Kidney (tissue), 14 donors: ENCODE measurements around the gene RNF10. TPM values are rescaled to one million over a fixed set of nuclear protein-coding genes. Genes with fewer than 3 reads are reported as not detected.

Experiments
- DNase-seq, 5 donors: peaks; one replicate each; pipeline ENCODE4 v3.0.0-alpha.2; 2013 to 2020
- FAIRE-seq: peaks from 2 replicates; lab custom pipeline; 2012; peaks lifted over from hg19 to GRCh38; lab: Jason Lieb, UNC
- H3K27ac ChIP-seq, 2 donors: one replicate each; pipeline ENCODE4 v1.7.0; 2013; ENCODE audit warnings: low read depth in 2 of 2, low read length in 2 of 2, inconsistent platforms in 1 of 2
- H3K27me3 ChIP-seq: one replicate; pipeline ENCODE4 v1.7.1; 2013; ENCODE audit warnings: low read length, inconsistent platforms; ENCODE audit not compliant: control insufficient read depth, insufficient read depth
- H3K36me3 ChIP-seq, 3 donors: one replicate each; pipeline versions ENCODE4 v1.7.0 to v1.7.1; 2013; ENCODE audit warnings: low read length in 3 of 3, control low read depth in 1 of 3, inconsistent platforms in 1 of 3; ENCODE audit not compliant: insufficient read depth in 3 of 3, control insufficient read depth in 2 of 3
- H3K4me1 ChIP-seq, 3 donors: one replicate each; pipeline versions ENCODE4 v1.7.0 to v1.7.1; 2013; ENCODE audit warnings: low read length in 3 of 3, inconsistent platforms in 1 of 3, low read depth in 1 of 3; ENCODE audit not compliant: control insufficient read depth in 2 of 3, insufficient read depth in 2 of 3
- H3K4me3 ChIP-seq, 3 donors: one replicate each; pipeline versions ENCODE4 v1.7.0 to v1.8.1; 2013; ENCODE audit warnings: low read length in 3 of 3, control low read depth in 1 of 3, inconsistent platforms in 1 of 3
- H3K9ac ChIP-seq, 3 donors: one replicate each; pipeline versions ENCODE4 v1.7.0 to v1.7.1; 2013; ENCODE audit warnings: low read length in 3 of 3, control low read depth in 1 of 3, inconsistent platforms in 1 of 3
- H3K9me3 ChIP-seq, 3 donors: one replicate each; pipeline versions ENCODE4 v1.7.0 to v1.7.1; 2013; ENCODE audit warnings: low read length in 3 of 3, control low read depth in 1 of 3, inconsistent platforms in 1 of 3; ENCODE audit not compliant: control insufficient read depth in 2 of 3, insufficient read depth in 1 of 3
- CTCF ChIP-seq: IDR thresholded peaks from 3 replicates; pipeline ENCODE4 v1.5.1; 2012; ENCODE audit warnings: mild to moderate bottlenecking, moderate library complexity, borderline replicate concordance; ENCODE audit not compliant: insufficient read depth; ENCODE audit errors: extremely low read depth
- intact Hi-C: fragments of 100-400 bp; cut with DNase I; formaldehyde crosslinking; loops from one replicate; pipeline ENCODE4 v1.11.1; 2022
- polyA plus RNA-seq: library from polyadenylated mRNA; stranded (reverse); fragments of 350-450 nt; fragmentation: Illumina TruSeq; extraction: RNeasy Lipid Tissue Mini Kit (QIAGEN cat#74804); gene quantifications from one replicate; pipeline ENCODE4 v1.2.3, GENCODE V29; 2014; ENCODE audit warnings: low read depth, low replicate concordance; ENCODE audit not compliant: insufficient read depth
- total RNA-seq: library from RNA; stranded (reverse); fragmentation: NEBNext Ultra II Directional; extraction: Animal tissue kit (Norgen Biotek cat#: 25700); gene quantifications from one replicate; pipeline ENCODE4 v1.2.1, GENCODE V29; 2021
- donor health status: control.
- donor health status: control.
- donor health status: control.
- donor health status: control.
- donor health status: control.
- donor health status: DM: yes; HTN: yes; CAD: no.
- donor health status: Normal renal cell carcinoma (clear cell type).

RNF10 gene
- total and polyA plus RNA-seq, 2 donors from 2014 or later = 220 to 229 TPM

GRCh38 chr12:120538281-120539156 lies 4.4 kb downstream of the RNF10 start:
- no peaks in the 10 kb centered on the region for H3K27me3 ChIP-seq
- no peaks in the 10 kb centered on the region for H3K9me3 ChIP-seq
- peaks cover 0 to 14% (median 0%) of the 10 kb centered on the region in 3 donors for H3K36me3 ChIP-seq
- TF ChIP-seq CTCF = no peak
- intact Hi-C loops = no loop called here
- peaks cover 2 to 39% (median 28%) of the 10 kb centered on the region in 3 donors for H3K4me1 ChIP-seq
- H3K4me3 ChIP-seq = peak overlapping the region in 2 of 3 donors; percentile 68 to 94
- DNase-seq (peak in 2 of 5 donors; percentile 46 to 49), FAIRE-seq (no peak)
- peak overlapping the region in 2 of 3 donors; percentile 86 to 97 for H3K9ac ChIP-seq
- peak overlapping the region; percentile 84 to 97 for H3K27ac ChIP-seq

GRCh38 chr12:120539303-120539702 lies 5.1 kb downstream of the RNF10 start:
- FAIRE-seq = no peak
- Histone ChIP-seq H3K9ac (peak overlapping the region in 1 of 3 donors; percentile 97), H3K4me3 (peak overlapping the region in 2 of 3 donors; percentile 68 to 94), H3K9me3 (no peaks in the 10 kb centered on the region), H3K36me3 (peaks cover 0 to 14% (median 0%) of the 10 kb centered on the region in 3 donors), H3K27me3 (no peaks in the 10 kb centered on the region), H3K27ac (peak overlapping the region; percentile 84 to 97), H3K4me1 (peaks cover 2 to 39% (median 28%) of the 10 kb centered on the region in 3 donors)
- intact Hi-C loops = no loop called here
- TF ChIP-seq CTCF = no peak
- no peak for DNase-seq

- no peaks in the 10 kb centered on the region for H3K27me3 ChIP-seq
- no peaks in the 10 kb centered on the region for H3K9me3 ChIP-seq
- intact Hi-C loops = no loop called here
- no peak for TF ChIP-seq CTCF
- DNase-seq = no peak
- peaks cover 2 to 41% (median 28%) of the 10 kb centered on the region in 3 donors for H3K4me1 ChIP-seq
- H3K9ac ChIP-seq = peak overlapping the region in 1 of 3 donors; percentile 7
- H3K36me3 ChIP-seq = peaks cover 0 to 14% (median 0%) of the 10 kb centered on the region in 3 donors
- FAIRE-seq = no peak
- no peak overlapping the region for H3K4me3 ChIP-seq
- H3K27ac ChIP-seq = peak overlapping the region; percentile 30 to 38
Measured at GRCh38 chr12:120540445-120540844, 6.3 kb downstream of the RNF10 start.
